Activated T-helper 1 cell treated with anti-CD3 and anti-CD28 coated beads, Interleukin-12 subunit alpha, Interleukin-12 subunit beta, Interleukin-2, Interleukin-4 antibody, amounts not matched to agents 30 ng/mL and 10 ng/mL and 1 ng/mL, durations not matched to agents 14 hours and 24 hours and 36 hours (primary cell): ENCODE measurements around the gene SEMA3G. TPM values are rescaled to one million over a fixed set of nuclear protein-coding genes. Genes with fewer than 3 reads are reported as not detected.

Experiments used
- DNase-seq: peaks from one replicate; pipeline ENCODE4 v3.0.0; 2021; ENCODE audit warnings: low spot score
- H3K27ac Mint-ChIP-seq: one replicate; pipeline ENCODE4 v1.8.0; 2021; ENCODE audit warnings: mild to moderate bottlenecking, mixed read lengths
- H3K27me3 Mint-ChIP-seq: one replicate; pipeline ENCODE4 v1.8.0; 2022; ENCODE audit warnings: mild to moderate bottlenecking, moderate library complexity, mixed read lengths; ENCODE audit not compliant: insufficient read depth
- H3K36me3 Mint-ChIP-seq: one replicate; pipeline ENCODE4 v1.8.0; 2021; ENCODE audit warnings: low read depth, mixed read lengths
- H3K4me1 Mint-ChIP-seq: one replicate; pipeline ENCODE4 v1.8.0; 2021; ENCODE audit warnings: low read depth, mixed read lengths
- H3K4me3 Mint-ChIP-seq: one replicate; pipeline ENCODE4 v1.8.0; 2021; ENCODE audit warnings: mild to moderate bottlenecking, moderate library complexity, mixed read lengths
- H3K9me3 Mint-ChIP-seq: one replicate; pipeline ENCODE4 v1.8.0; 2021; ENCODE audit warnings: mixed read lengths
- intact Hi-C: fragments of 100-400 bp; cut with micrococcal nuclease; formaldehyde crosslinking; loops from one replicate; pipeline ENCODE4 v1.15.1; 2024
- total RNA-seq: library from RNA; stranded (reverse); gene quantifications from 2 replicates; pipeline ENCODE4 v1.2.3, GENCODE V29; 2022

The SEMA3G gene
- 0.13 TPM in 1 of 2 replicates, not detected in the other for total RNA-seq

GRCh38 chr3:52444860-52445793 lies at the start of gene SEMA3G:
Gene SEMA3G (minus strand): TSS chr3:52445103. CDS start chr3:52445027, 76 bp downstream.
- peak; percentile 70 for DNase-seq
- Mint-ChIP-seq H3K4me3 (no peak within 1 kb of the TSS), H3K4me1 (peaks cover 7% of the 10 kb centered on the region), H3K36me3 (no peaks in the 10 kb centered on the region), H3K27ac (no peak within 1 kb of the TSS), H3K27me3 (no peaks in the 10 kb centered on the region), H3K9me3 (no peaks in the 10 kb centered on the region)
- intact Hi-C loops, result loop anchor here (5.0 kb wide), 1 partner anchor 223 kb away; no protein-coding TSS in a partner anchor

- H3K27me3 Mint-ChIP-seq, result no peaks in the 10 kb centered on the region
- intact Hi-C loops, result no loop called here
These were observed 49.5 kb upstream of the SEMA3G start for GRCh38 chr3:52494445-52494844.

DNA sequence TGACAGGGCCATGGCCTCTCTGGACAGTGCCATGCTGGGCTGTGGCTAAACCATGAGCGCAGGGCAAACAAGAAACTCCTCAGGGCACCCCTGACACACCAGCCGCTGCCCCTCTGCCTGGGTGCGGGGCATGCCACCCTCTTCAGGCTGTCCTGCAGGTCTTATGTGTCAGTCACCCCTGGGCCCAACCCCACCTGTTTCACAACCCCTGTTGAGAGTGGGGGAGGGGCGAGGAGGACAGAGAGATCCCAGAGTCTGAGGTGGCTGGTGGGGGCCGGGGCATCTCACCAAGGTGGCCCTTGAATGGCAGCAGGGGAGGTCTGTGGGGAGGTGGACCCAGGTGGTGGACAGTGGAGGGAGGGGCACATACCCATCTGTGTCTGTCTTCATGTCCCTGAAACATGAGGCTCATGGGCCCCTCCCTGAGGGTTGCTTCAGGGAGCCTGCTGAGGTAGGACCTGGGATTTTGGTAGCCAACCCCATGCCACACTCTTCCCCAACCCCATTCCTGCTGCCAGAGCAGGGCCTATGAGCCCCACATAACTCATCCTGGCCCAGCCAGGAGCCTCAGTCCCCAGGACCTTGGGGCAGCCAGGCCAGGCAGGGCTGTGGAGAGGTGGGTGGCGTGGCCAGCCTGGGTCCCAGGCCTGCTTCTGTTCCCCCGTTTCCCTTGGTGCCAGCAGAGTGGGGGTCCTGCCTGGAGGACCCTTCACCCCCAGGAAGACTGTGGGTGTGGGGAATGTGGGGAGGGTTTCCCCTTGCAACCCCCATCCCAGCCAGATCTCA lies 48.5 kb upstream of the SEMA3G start:
- Mint-ChIP-seq H3K4me1 (no peaks in the 10 kb centered on the region), H3K4me3 (no peak overlapping the region), H3K27me3 (no peaks in the 10 kb centered on the region), H3K36me3 (peaks cover 4% of the 10 kb centered on the region), H3K9me3 (no peaks in the 10 kb centered on the region), H3K27ac (no peak overlapping the region)
- no peak for DNase-seq
- intact Hi-C loops, result no loop called here

More at GRCh38 chr3:52494445-52494844, 49.5 kb upstream of the SEMA3G start:
- H3K4me1 Mint-ChIP-seq, result no peaks in the 10 kb centered on the region
- H3K27ac Mint-ChIP-seq, result no peak overlapping the region
- H3K36me3 Mint-ChIP-seq, result peaks cover 4% of the 10 kb centered on the region
- no peak for DNase-seq
- no peak overlapping the region for H3K4me3 Mint-ChIP-seq
- H3K9me3 Mint-ChIP-seq, result no peaks in the 10 kb centered on the region

DNA sequence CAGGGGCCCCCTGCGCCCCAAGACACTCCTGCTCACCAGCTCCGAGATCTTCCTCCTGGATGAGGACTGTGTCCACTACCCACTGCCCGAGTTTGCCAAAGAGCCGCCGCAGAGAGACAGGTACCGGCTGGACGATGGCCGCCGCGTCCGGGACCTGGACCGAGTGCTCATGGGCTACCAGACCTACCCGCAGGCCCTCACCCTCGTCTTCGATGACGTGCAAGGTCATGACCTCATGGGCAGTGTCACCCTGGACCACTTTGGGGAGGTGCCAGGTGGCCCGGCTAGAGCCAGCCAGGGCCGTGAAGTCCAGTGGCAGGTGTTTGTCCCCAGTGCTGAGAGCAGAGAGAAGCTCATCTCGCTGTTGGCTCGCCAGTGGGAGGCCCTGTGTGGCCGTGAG lies 47.2 kb upstream of the SEMA3G start:
- H3K4me1 Mint-ChIP-seq, result no peaks in the 10 kb centered on the region
- intact Hi-C loops, result no loop called here
- no peaks in the 10 kb centered on the region for H3K27me3 Mint-ChIP-seq
- no peak overlapping the region for H3K4me3 Mint-ChIP-seq
- H3K27ac Mint-ChIP-seq, result no peak overlapping the region
- H3K9me3 Mint-ChIP-seq, result no peaks in the 10 kb centered on the region
- H3K36me3 Mint-ChIP-seq, result peaks cover 7% of the 10 kb centered on the region
- no peak for DNase-seq

DNA sequence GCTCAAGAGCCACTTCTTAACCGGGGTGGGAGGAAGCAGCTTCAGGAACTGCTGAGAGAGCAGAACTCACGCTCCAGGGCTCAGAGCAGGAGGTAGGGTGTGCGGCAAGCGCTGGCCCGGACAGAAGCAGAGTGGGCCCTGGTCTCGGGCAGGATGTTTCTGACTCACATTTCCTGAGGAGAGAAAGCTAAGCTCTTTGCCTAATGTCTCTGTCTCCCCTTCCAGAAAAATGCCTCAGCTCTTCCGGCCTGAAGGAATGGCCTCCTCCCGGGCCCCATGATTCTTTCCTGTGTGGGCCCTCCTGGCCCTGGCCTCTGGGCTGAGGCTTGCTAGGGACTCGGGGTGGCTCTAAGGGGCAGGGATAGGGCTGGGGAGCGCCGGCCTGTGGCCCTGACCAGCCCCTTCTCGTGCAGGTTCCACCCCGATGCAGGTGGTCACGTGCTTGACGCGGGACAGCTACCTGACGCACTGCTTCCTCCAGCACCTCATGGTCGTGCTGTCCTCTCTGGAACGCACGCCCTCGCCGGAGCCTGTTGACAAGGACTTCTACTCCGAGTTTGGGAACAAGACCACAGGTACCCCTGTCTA lies 46.1 kb upstream of the SEMA3G start:
- intact Hi-C loops, result no loop called here
- Mint-ChIP-seq H3K4me1 (no peaks in the 10 kb centered on the region), H3K9me3 (no peaks in the 10 kb centered on the region), H3K27me3 (no peaks in the 10 kb centered on the region), H3K27ac (no peak overlapping the region), H3K36me3 (peaks cover 7% of the 10 kb centered on the region), H3K4me3 (no peak overlapping the region)
- no peak for DNase-seq

DNA sequence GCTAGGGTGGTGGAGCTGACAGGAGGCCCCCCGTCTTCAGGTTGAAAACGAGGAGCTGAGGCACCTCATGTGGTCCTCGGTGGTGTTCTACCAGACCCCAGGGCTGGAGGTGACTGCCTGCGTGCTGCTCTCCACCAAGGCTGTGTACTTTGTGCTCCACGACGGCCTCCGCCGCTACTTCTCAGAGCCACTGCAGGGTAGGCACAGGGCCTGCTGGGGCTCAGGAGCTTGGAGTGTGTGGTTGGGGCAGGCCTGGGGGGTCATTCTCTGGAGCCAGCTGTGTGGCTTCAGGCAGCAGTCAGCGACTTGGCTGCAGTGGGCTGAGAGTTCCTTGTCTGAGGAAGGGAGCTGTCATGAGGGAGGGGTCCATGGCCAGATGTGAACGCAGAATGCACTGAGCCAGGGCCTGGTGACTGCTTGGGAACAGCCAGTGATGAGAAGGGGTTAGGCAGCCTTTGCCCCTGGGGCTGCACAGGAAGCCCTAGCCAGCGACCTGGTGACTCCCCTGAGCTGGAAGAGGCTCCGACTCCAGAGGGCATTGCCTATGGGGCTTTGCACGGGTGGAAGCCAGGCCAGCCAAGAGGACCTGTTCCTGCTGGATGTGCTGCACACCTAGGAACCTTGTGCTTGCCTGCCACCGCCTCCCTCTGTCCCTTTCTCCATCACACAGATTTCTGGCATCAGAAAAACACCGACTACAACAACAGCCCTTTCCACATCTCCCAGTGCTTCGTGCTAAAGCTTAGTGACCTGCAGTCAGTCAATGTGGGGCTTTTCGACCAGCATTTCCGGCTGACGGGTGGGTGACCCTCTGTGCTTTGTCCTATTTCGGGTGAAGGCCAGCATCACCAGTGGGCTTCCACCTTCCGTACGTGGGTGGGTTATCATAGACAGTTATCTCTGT lies 45.4 kb upstream of the SEMA3G start:
- Mint-ChIP-seq H3K9me3 (no peaks in the 10 kb centered on the region), H3K27me3 (no peaks in the 10 kb centered on the region), H3K4me1 (no peaks in the 10 kb centered on the region), H3K36me3 (peaks cover 7% of the 10 kb centered on the region), H3K27ac (no peak overlapping the region), H3K4me3 (no peak overlapping the region)
- no peak for DNase-seq
- intact Hi-C loops, result no loop called here

- no peaks in the 10 kb centered on the region for H3K9me3 Mint-ChIP-seq
- H3K36me3 Mint-ChIP-seq, result peaks cover 7% of the 10 kb centered on the region
- no peak overlapping the region for H3K27ac Mint-ChIP-seq
- DNase-seq, result no peak
- H3K27me3 Mint-ChIP-seq, result no peaks in the 10 kb centered on the region
- H3K4me3 Mint-ChIP-seq, result no peak overlapping the region
- intact Hi-C loops, result no loop called here
- no peaks in the 10 kb centered on the region for H3K4me1 Mint-ChIP-seq
These were observed 44.5 kb upstream of the SEMA3G start for GRCh38 chr3:52489453-52489852.

DNA sequence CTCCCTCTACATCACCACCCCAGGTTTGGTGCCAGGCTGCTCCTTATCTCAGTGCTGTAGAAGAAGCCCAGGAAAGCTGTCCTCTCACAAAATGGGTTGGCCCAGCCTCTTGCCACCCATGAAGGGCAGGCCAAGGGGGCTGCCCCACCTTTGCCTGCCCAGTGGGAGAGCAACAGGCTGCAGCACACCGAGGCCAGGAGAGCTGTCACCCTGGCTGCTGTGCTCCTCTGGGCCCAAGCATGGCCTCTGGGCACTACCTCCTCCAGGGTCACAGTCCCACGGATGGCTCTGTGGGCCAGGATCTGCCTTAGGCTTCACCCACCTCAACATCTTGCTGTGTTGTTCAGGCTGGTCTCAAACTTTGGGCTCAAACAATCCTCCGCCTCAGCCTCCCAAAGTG lies 43.8 kb upstream of the SEMA3G start:
- Mint-ChIP-seq H3K9me3 (no peaks in the 10 kb centered on the region), H3K4me1 (no peaks in the 10 kb centered on the region), H3K36me3 (peaks cover 7% of the 10 kb centered on the region), H3K27ac (no peak overlapping the region), H3K4me3 (no peak overlapping the region), H3K27me3 (no peaks in the 10 kb centered on the region)
- intact Hi-C loops, result no loop called here
- no peak for DNase-seq

- Mint-ChIP-seq H3K27me3 (no peaks in the 10 kb centered on the region), H3K27ac (no peak overlapping the region), H3K4me1 (no peaks in the 10 kb centered on the region), H3K4me3 (no peak overlapping the region), H3K9me3 (no peaks in the 10 kb centered on the region), H3K36me3 (peaks cover 7% of the 10 kb centered on the region)
- intact Hi-C loops, result no loop called here
- no peak for DNase-seq
These were observed 43.1 kb upstream of the SEMA3G start for GRCh38 chr3:52487788-52488691.

DNA sequence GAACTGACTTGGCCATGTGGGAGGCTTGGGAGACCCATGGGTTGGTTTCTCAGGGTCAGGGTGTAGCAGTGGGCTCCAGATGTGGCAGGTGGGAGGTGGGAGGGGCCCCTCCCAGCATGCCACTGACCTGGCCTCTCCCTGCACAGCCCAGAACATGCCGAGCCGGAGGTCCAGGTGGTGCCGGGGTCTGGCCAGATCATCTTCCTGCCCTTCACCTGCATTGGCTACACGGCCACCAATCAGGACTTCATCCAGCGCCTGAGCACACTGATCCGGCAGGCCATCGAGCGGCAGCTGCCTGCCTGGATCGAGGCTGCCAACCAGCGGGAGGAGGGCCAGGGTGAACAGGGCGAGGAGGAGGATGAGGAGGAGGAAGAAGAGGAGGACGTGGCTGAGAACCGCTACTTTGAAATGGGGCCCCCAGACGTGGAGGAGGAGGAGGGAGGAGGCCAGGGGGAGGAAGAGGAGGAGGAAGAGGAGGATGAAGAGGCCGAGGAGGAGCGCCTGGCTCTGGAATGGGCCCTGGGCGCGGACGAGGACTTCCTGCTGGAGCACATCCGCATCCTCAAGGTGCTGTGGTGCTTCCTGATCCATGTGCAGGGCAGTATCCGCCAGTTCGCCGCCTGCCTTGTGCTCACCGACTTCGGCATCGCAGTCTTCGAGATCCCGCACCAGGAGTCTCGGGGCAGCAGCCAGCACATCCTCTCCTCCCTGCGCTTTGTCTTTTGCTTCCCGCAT lies 42.3 kb upstream of the SEMA3G start:
- DNase-seq, result no peak
- Mint-ChIP-seq H3K36me3 (peaks cover 8% of the 10 kb centered on the region), H3K4me1 (no peaks in the 10 kb centered on the region), H3K9me3 (no peaks in the 10 kb centered on the region), H3K27ac (no peak overlapping the region), H3K27me3 (no peaks in the 10 kb centered on the region), H3K4me3 (no peak overlapping the region)
- intact Hi-C loops, result no loop called here
